Lower leg skin (tissue), 3 donors: ENCODE data around the gene PLA2G7.

Source experiments
- POLR2A ChIP-seq, 2 donors: fragments of 450-650 bp; IDR thresholded peaks; one replicate each; pipeline ENCODE4 v1.6.1; 2016 to 2017; ENCODE audit warnings: antibody characterized with exemption in 2 of 2, mild to moderate bottlenecking in 1 of 2, moderate library complexity in 1 of 2
- TF ChIP-seq, protein P1 (sequence below), 3 donors: fragments of 450-650 bp; IDR thresholded peaks; one replicate each; pipeline ENCODE4 v1.5.1; 2016; ENCODE audit warnings: antibody characterized with exemption in 3 of 3, mild to moderate bottlenecking in 3 of 3, moderate library complexity in 2 of 3

DNA sequence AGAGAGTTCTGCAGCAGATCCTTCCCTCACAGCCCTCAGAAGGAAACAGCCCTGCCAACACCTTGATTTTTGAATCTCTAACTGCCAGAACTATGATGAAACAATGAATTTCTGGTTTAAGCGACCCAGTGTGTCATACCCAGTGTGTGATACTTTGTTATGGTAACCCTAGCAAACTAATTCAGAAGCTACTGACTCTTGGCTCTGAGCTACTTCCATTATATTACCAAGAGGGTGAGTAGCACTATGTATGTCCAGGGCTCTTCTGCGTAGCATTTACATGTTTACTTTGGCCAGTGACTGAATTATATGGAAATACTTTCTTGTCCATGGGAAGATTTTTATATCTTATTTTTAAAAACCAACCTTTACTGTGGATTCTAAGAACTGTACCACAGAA is 28.3 kb upstream of the PLA2G7 start:
- TF ChIP-seq, protein P1, sequence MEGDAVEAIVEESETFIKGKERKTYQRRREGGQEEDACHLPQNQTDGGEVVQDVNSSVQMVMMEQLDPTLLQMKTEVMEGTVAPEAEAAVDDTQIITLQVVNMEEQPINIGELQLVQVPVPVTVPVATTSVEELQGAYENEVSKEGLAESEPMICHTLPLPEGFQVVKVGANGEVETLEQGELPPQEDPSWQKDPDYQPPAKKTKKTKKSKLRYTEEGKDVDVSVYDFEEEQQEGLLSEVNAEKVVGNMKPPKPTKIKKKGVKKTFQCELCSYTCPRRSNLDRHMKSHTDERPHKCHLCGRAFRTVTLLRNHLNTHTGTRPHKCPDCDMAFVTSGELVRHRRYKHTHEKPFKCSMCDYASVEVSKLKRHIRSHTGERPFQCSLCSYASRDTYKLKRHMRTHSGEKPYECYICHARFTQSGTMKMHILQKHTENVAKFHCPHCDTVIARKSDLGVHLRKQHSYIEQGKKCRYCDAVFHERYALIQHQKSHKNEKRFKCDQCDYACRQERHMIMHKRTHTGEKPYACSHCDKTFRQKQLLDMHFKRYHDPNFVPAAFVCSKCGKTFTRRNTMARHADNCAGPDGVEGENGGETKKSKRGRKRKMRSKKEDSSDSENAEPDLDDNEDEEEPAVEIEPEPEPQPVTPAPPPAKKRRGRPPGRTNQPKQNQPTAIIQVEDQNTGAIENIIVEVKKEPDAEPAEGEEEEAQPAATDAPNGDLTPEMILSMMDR (IDR thresholded peaks at IDR 0.05) = no peak
- TF ChIP-seq POLR2A (IDR thresholded peaks at IDR 0.05) = no peak
